Ectodermal cell (in vitro differentiated cells): ENCODE data around the gene TNFSF15.
"Not testable (repeated sequence)": the region's sequence is repeated elsewhere in the genome, so short reads cannot be mapped to it uniquely, and the experiment has no call there.

Experiments used
- H3K27ac ChIP-seq: 2 replicates; pipeline ENCODE4 v1.7.0; 2013; ENCODE audit warnings: mild to moderate bottlenecking, low read depth, low read length; ENCODE audit not compliant: insufficient read depth, poor library complexity, severe bottlenecking
- H3K27me3 ChIP-seq: 2 replicates; pipeline ENCODE4 v1.7.0; 2013; ENCODE audit warnings: mild to moderate bottlenecking, low read length; ENCODE audit not compliant: insufficient read depth, control insufficient read depth, poor library complexity, severe bottlenecking
- H3K36me3 ChIP-seq: one replicate; pipeline ENCODE4 v1.7.0; 2013; ENCODE audit warnings: low read length; ENCODE audit not compliant: control insufficient read depth, insufficient read depth
- H3K4me1 ChIP-seq: one replicate; pipeline ENCODE4 v1.7.0; 2013; ENCODE audit warnings: low read length; ENCODE audit not compliant: control insufficient read depth, insufficient read depth
- H3K4me3 ChIP-seq: 2 replicates; pipeline ENCODE4 v1.7.0; 2013; ENCODE audit warnings: low read depth, low read length, control low read depth; ENCODE audit not compliant: insufficient read depth
- H3K9me3 ChIP-seq: 2 replicates; pipeline ENCODE4 v1.7.0; 2013; ENCODE audit warnings: mild to moderate bottlenecking, low read length, moderate library complexity; ENCODE audit not compliant: control insufficient read depth
- WGBS, 2 experiments: methylation state at CpG; one replicate each; pipeline ENCODE4 v1.1.7; 2013; ENCODE audit warnings: missing lambda C conversion rate in 2 of 2; 5-methylcytosine and 5-hydroxymethylcytosine counted together

TNFSF15 gene

GRCh38 chr9:114738581-114739316, 67.1 kb downstream of the TNFSF15 start:
- Histone ChIP-seq H3K36me3 (no peaks in the 10 kb centered on the region), H3K4me1 (no peaks in the 10 kb centered on the region), H3K27ac (no peak overlapping the region), H3K9me3 (no peaks in the 10 kb centered on the region), H3K27me3 (no peaks in the 10 kb centered on the region), H3K4me3 (no peak overlapping the region)
- WGBS, 2 experiments, result 39 to 40% methylated on average over 8 of the region's 8 CpGs

GRCh38 chr9:114737847-114738246, 68.0 kb downstream of the TNFSF15 start:
- no peak overlapping the region for H3K4me3 ChIP-seq
- H3K27ac ChIP-seq, result no peak overlapping the region
- H3K9me3 ChIP-seq, result no peaks in the 10 kb centered on the region
- no peaks in the 10 kb centered on the region for H3K27me3 ChIP-seq
- no peaks in the 10 kb centered on the region for H3K36me3 ChIP-seq
- no peaks in the 10 kb centered on the region for H3K4me1 ChIP-seq
- 92 to 96% methylated on average over 4 of the region's 4 CpGs for WGBS, 2 experiments

GRCh38 chr9:114737118-114737517, 68.7 kb downstream of the TNFSF15 start:
- H3K27me3 ChIP-seq, result no peaks in the 10 kb centered on the region
- H3K4me3 ChIP-seq, result no peak overlapping the region
- no peaks in the 10 kb centered on the region for H3K9me3 ChIP-seq
- H3K4me1 ChIP-seq, result no peaks in the 10 kb centered on the region
- WGBS, 2 experiments, result 86% methylated on average over 3 of the region's 3 CpGs
- no peak overlapping the region for H3K27ac ChIP-seq
- no peaks in the 10 kb centered on the region for H3K36me3 ChIP-seq

GRCh38 chr9:114735704-114736103, 70.1 kb downstream of the TNFSF15 start:
- H3K4me1 ChIP-seq, result no peaks in the 10 kb centered on the region
- WGBS, 2 experiments, result 86 to 93% methylated on average over 4 of the region's 4 CpGs
- H3K9me3 ChIP-seq, result no peaks in the 10 kb centered on the region
- no peaks in the 10 kb centered on the region for H3K27me3 ChIP-seq
- no peaks in the 10 kb centered on the region for H3K36me3 ChIP-seq
- no peak overlapping the region for H3K4me3 ChIP-seq
- no peak overlapping the region for H3K27ac ChIP-seq

GRCh38 chr9:114735139-114735538, 70.7 kb downstream of the TNFSF15 start:
- not testable (repeated sequence) for H3K27me3 ChIP-seq, H3K27ac ChIP-seq, H3K36me3 ChIP-seq, H3K4me1 ChIP-seq, H3K4me3 ChIP-seq, H3K9me3 ChIP-seq
- WGBS, 2 experiments, result 93 to 94% methylated on average over 3 of the region's 5 CpGs
